NCI-H1930 (cell line): ENCODE measurements around the gene GJD3.

ENCODE experiments used
- DNase-seq, 2 experiments: peaks; one replicate each; lab custom pipeline; 2025; lab: John Stamatoyannopoulos, UW

Gene GJD3

DNA sequence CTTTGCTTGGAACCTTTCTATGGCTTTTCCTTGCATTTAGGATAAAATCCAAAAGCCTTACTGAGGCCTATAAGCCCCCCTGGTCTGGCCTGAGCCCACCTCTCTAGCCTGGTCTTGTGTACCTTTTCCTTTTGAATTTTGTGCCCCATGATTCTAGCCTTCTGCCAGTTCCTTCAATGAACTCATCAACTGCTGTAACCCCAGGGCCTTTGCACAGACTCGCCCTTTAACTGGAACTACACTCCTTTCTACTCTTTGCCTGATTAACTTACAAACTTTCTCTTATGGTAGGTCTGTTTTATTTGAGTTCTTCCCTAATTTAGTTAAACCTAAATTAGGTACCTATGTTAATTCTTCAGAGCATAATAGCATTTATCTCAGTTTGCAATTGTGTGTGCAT is 24.2 kb downstream of the GJD3 start:
- no peak for DNase-seq

DNA sequence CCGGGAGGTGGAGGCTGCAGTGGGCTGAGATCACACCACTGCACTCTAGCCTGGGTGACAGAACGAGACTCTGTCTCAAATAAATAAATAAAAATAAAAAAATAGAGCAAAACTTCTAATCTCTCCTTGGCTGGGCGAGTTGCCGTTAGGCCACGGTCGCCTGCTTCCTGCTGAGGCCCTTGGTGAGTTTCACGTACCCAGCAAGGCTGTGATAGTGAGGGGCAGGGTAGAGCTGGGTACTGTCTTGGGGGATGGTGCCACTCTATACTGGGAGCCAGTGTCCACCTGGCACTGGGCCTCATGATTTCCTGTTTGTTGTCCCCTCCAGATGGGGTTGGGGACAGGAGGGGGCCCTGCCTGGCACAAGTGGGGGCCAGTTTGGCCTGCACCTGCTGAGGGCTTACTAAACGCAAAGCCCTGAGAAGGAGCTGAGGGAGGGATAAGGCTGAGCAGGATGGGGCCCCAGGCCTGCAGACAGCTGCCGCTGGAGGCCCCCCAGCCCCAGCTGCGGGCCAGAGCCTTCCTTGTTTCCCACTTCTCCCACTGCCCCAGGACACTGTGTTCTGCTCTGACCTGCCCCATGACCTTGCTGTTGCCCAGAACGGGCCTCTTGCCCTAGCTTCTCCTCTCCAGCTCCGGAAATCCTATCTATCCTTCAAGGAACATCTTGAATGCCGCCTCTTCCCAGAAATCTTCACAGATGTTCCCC is 25.4 kb downstream of the GJD3 start:
- DNase-seq: no peak

DNA sequence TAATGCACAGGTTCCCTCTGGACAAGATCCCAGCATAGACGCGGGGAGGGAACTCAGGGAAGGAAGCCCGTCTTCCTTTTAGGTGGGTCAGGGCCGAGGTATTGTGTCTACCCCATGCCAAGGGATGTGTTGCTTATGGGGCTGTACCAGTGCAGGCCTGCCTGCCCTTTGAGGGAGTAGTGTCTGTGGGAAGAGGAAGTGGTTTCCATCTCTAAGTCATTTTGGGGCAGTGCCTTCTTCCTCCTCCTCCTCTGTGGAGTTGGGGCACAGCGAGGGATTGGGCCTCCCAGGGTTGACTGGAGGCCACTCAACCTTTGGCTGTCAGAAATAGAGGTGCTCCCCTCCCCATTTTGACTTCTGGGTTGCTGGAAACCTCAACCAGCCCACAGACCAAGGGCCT is 26.5 kb downstream of the GJD3 start:
- DNase-seq: no peak

DNA sequence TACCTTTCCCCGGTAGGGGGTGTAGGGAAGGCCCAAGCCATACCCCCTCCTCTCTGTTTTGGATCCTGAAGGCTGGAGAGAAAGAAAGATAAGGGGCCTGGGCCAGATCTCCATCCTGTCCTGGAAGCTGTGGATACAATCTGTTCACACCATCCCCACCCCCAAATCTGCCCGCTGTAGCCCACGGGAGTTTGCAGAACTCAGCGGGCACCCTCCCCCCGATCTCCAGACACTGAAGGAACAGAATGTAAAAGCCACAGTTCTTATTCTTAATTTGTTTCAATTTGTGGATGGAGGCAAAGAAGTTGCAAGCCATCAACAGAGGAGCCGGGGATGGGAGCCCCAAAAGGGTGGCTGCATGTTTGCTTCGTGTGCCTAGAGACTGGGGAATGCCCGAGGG is 27.2 kb downstream of the GJD3 start:
- no peak for DNase-seq

DNA sequence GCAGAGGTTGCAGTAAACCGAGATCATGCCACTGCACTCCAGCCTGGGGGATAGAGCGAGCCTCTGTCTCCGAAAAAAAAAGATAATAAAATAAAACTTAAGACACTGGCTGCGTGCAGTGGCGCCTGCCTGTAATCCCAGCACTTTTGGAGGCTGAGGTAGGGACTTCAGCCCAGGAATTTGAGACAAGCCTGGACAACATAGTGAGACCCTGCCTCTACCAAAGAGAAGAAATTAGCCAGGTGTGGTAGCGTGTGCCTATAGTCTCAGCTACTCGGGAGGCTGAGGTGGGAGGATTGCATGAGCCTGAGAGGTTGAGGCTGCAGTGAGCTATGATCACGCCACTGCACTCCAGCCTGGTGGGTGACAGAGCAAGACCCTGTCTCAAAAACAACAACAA is 28.9 kb downstream of the GJD3 start:
- no peak for DNase-seq

DNA sequence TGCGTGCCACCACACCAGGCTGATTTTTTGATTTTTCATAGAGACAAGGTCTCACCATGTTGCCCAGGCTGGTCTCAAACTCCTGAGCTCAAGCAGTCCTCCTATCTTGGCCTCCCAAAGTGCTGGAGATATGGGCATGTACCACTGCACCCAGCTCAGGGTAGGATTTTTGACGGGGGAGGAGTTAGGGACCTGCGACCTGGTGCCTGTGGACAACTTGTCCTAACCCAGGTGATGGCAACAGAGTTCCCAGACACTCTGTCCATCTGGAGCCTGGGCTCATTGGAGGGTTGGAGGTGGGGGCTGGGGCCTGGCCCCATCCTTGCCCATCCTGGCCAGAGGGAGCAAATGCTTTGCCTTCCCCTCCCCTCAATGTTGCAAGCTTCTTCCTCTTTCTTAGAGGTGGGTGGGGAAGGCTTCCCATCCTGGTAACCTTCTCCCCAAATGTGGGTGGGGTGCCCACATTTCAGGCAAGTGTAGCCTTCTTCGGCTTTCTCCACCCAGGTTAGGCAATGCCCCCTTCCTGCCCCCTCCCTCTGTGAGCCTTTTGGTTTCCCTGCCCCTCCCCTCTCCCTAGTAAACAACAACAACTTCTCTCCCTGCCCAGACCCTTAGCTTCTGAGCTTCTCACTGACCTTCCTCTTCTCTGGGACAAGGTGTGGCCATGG is 30.6 kb downstream of the GJD3 start:
- no peak for DNase-seq

DNA sequence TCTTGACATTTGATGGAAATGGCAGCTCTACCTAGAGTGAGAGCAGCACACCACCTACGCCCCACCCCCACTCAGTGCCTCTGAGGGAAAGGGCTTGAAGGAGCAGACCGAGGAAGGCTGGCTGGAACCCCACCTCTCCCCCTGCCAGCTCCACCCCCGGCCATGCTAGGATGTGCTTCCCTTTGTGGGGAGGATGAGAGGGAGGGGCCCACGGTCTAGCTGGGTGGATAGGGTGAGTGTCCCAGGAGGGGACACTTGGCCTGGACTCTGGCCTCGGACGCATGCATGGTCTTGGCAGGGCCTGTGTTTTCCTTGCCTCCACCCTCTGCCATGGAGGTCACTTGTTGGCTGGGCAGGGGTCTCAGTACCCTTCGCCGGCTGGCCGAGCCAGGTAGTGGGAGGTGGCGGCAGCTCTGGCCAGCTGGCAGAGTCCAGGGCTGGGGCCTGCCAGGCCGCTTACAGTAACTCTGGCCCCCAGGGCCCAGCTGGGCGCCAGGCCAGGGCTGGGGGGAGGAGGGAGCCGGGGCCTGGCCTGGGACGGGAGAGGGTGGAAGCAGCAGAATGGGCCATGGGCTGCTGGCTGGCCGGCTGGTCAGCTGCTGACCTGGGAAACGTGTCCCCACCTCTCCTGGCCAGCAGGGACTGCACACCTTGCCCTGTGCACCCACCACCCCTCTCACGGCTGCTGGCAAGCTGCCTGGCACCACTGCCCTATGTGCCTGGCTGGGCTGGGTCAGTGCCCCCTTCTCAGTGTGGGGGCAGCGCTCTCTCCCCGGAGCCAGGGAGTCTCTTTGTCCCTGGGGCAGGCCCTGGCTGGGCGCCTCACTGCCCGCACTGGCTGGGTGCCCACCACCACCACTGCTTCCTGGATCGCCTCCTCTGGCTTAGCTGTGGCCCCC is 32.5 kb downstream of the GJD3 start:
- DNase-seq: no peak

DNA sequence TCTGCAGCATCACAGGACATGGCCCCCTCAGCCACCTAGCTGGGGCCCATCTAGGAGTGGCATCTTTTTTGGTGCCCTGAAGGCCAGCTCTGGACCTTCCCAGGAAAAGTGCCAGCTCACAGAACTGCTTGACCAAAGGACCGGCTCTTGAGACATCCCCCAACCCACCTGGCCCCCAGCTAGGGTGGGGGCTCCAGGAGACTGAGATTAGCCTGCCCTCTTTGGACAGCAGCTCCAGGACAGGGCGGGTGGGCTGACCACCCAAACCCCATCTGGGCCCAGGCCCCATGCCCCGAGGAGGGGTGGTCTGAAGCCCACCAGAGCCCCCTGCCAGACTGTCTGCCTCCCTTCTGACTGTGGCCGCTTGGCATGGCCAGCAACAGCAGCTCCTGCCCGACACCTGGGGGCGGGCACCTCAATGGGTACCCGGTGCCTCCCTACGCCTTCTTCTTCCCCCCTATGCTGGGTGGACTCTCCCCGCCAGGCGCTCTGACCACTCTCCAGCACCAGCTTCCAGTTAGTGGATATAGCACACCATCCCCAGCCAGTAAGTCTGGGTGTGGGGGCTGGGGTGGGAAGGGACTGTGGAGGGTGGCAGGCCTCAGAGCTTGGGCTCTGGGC is 33.6 kb downstream of the GJD3 start:
- no peak for DNase-seq

DNA sequence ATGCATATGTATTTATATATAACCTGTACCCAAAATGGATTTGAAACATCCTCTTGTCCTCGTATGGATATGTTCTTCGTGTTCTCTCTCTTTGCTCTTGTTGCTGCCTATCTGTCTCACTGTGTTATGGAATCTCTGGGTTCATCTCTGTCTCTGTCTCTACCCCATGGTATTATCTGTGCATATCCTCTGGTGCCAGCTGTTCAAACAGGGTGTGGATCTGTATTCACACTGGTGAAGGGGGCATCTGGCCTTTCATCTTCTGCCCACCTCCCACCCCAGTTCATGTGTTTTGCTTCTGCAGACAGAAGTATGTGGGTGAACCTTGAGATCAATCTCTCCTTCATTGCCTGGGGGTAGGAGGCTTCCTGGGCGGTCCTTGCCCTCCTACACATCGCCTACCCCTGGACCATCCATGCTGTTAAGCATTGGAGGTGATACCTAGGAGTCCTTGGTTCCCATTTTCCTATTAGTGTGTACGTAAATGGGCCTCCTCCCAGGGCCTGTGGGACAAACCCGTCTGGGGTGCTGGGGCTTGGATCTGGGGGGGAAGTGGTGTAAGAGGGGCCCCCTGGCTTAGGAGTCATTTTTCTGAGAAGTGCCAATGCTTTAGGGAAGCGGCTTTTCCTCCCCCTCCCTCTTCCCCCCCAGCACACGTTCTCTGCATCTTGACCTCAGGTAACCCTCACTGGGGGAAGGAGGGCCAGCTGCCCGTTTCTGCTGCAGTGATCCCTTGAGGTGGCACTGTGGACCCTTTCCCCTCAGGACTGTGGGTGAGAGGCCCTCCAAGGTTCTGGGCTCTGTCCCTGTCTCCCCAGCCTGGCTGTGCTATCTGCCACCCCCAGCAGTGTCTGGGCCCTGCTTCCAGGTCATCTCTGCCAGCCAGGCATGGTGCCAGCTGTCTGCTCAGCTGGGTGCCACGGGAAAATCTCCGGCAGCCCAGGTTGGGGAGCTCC is 34.4 kb downstream of the GJD3 start:
- DNase-seq: no peak

DNA sequence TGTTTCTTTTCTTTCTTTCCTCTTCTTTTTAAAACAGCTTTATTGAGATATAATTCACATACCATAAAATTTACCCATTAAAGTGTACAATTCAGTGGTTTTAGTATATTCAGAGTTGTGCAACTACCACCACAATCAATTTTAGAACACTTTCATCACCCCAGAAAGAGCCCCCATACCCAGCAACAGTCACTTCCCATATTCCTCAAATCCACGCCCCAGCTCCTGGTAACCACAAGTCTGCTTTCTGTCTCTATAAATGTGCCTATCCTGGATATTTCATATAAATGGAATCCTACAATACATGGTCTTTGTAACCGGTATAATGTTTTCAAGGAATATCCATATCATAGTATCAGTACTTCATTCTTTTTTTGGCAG is 36.2 kb downstream of the GJD3 start:
- no peak for DNase-seq

DNA sequence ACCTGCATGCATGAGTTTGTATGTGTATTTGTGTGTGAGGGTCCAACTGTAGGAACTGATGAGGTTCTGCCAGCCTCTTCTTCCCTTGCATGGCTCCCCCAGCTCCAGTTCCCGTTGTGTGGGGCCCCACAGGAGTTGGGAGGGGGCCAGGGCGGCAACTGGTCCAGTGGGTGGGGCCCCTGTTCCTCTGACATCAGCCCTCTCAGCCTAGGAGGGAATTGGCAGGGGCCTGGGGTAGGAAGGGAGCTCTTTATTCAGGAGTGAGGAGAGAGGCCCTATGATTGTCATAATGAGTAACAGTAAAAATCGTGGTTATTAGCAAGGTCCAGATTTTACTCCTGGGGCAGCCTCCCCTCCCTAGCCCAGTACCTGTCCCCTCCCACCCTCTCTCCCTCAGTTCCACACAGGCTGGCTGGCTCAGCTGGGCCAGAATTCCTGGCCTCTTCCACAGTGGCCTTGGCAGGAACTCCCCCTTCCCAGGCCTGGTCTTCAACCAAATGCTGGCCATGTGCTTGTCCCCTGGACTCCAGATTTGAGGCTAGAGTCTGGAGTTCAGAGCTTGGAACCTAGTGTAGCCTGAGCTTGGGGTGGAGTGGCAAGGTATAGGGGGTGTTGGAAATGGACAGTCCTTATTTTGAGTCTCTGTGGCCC is 36.7 kb downstream of the GJD3 start:
- no peak for DNase-seq

DNA sequence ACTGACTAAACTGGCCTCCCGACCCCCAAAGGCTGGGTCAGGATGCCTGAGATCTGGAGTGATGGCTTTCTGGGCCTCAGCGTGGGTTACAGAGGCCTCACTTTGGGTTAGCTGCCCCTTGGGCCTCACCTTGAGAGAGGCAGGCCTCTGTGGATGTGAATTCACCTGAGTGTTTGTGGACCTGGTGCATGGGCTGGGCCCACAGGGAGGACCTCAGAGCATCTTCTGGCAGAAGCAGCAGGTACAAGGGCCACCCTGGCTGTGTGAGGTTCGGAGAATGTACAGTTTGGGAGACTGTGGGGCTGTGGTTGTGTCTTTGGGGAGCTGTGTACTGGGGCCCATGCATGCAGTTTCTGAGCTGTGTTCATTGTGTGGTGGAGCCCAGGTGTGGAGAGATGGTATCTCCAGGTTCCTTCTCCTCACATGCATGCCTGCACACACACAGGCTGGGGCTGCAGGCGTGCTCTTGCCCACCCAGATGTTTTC is 37.2 kb downstream of the GJD3 start:
- no peak for DNase-seq

DNA sequence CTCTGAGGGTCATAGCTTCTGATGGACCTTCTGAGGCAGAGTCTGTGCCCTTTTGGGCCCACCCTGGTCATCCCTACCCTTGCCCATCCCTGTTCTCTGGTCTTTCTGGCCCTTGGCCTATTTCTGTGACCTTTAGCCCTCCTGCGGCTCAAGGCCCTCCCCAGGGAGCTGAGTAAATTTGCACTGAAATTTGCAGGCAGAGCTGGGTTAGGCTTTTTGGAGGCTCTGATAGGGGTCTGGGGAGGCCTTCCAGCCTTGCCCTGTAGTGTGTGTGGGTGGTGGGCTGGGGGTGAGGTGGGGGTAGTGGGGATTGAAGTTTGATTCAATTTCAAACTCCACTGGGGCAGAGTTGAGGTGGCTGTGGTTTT is 37.7 kb downstream of the GJD3 start:
- no peak for DNase-seq

DNA sequence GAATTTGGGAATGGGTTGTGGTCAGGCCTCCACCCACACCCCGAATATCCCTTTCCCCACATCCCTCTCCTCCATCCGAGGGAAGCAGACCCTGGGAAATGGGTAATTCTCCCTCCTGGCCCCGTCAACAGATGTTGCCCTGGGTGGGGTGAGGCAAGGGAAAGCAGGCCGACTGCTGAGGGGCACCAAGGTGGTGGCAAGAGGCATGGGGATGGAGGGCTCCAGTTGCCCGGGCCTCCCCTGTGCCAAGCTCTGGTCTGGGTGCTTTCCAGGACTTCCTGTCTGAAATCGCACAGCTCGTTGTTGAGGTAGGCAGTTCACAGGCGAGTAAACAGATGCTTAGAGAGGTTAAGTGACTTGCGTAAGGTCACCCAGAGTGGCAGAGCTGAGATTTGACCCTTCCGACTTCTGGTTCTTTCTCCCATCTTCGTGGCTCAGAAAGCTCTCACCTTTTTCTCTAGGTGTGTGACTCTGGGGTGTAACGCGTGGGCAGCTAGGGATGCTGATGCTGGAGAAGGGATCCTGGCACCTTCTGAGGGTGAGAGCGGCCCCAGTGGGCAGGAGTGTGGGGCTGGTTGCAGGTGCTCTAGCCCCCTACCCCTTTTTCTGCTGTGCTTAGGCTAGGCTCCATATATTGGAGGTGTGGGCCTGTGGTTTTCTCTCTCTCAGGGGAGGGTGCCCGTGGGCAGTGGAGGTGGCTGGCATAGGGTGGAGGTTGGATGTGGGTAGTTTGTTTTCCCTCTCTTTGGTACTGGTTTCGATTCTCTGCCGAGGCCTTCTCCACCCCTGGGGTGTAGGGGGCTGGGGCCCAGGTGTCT is 38.3 kb downstream of the GJD3 start:
- no peak for DNase-seq

DNA sequence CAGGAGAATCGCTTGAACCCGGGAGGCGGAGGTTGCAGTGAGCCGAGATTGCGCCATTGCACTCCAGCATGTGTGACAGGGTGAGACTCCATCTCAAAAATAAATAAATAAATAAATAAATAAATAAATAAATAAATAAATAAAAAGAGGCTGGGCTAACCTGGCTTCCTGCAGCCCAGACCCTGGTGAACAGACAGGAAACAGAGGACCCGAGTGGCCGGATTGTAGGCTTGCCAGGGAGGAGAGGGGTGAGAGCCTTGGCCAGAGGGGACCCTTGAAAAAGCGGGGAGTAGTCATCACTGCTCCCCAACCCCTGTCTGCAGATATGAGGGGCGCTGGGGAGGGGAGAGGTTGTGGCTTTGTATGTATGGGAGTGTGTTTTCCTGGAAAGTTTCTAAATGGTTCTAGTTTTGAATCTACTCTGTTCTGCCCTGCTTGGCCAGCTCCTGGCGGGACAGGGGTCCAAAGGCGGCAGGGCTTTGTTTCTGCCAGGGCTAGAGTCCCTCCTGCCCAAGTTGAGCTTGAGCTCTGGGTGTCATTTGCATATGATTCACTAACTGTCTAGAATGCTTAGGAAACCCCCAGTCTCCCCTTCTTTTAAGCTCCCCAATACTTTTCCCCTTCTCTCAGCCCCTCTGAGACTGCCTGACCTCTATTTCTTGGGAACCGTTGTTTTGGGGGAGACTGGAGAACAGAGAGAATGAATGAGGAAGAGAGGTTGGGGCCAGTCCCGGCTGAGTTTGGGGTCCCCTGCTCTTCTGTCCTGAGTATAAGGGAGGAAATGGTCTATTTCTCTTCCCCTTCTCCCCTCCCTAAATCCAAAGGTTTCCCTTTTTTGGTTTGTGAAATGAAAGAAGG is 39.2 kb downstream of the GJD3 start:
- DNase-seq: no peak

DNA sequence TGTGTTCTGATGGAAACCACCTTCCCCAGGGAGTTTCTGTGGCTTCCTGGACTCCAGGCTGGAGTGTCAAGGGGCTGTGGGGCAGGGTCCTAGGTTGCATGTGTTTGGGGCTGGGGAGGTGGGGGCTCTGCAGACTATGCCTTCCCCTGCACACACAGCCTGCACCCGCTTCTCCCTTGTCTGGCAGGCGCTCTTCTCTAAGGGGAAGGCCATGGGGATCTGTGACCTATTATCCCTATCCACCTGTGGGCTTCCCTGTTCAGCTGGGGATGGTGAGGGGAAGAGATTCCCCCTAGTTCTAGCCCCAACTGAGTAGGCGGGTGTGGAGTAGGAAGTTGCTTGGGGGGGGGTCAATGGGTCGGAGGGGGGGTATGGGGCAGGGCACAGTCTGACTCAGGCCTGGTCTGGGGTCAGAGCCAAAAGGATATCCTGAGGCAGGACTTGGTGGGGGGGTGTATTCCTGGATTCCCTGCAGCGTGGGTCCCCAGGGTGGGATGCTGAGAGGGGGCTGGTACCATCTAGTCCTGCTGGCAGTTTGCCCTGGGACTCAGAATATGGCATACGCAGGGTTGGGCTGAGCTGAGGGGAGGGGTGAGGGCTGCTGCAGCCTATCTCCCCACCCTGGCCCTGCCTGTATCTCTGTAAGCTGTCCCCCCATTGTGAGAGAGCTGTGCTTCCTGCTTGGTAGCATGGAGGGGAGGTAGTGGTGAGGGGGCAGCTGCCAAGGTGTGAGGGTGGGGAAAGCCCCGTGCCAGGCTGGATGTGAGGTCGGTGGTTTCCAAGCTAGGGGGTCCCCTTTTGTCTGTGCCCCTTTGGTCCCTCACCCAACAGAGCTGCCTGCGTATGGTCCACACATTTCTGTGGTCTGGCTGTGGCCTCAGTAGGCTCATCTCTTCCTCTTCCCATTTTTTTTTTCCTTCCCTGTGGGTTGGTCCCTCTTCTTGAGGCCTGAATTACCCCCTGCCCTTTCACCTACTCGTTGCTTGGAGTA is 40.9 kb downstream of the GJD3 start:
- no peak for DNase-seq
